BE2C (cell line): Measurements from ENCODE around the gene DRC7.
A peak's percentile ranks its signal among the peaks of the same experiment; 100 is the strongest.

ENCODE experiments used
- DNase-seq: peaks from one replicate; pipeline ENCODE4 v3.0.0-alpha.2; 2020
- H3K27me3 ChIP-seq: fragments of 250-450 bp; sonication (Bioruptor Pico); 2 replicates; pipeline ENCODE4 v1.5.1; 2020; ENCODE audit warnings: mild to moderate bottlenecking
- H3K36me3 ChIP-seq: fragments of 250-450 bp; sonication (Bioruptor Pico); 2 replicates; pipeline ENCODE4 v1.5.1; 2020; ENCODE audit warnings: mild to moderate bottlenecking
- H3K4me1 ChIP-seq: fragments of 250-450 bp; sonication (Bioruptor Pico); 2 replicates; pipeline ENCODE4 v1.5.1; 2020
- H3K4me3 ChIP-seq: 2 replicates; pipeline ENCODE4 v1.5.1; 2011; ENCODE audit warnings: low read depth, low read length
- H3K9me3 ChIP-seq: fragments of 250-450 bp; sonication (Bioruptor Pico); 2 replicates; pipeline ENCODE4 v1.5.1; 2020
- TF ChIP-seq, protein P1 (sequence below): IDR thresholded peaks from 2 replicates; pipeline ENCODE4 v1.5.1; 2012; ENCODE audit warnings: mild to moderate bottlenecking, low read depth, low read length

Gene DRC7

GRCh38 chr16:57663917-57664661 lies 30.5 kb upstream of the DRC7 start:
- TF ChIP-seq, protein P1, sequence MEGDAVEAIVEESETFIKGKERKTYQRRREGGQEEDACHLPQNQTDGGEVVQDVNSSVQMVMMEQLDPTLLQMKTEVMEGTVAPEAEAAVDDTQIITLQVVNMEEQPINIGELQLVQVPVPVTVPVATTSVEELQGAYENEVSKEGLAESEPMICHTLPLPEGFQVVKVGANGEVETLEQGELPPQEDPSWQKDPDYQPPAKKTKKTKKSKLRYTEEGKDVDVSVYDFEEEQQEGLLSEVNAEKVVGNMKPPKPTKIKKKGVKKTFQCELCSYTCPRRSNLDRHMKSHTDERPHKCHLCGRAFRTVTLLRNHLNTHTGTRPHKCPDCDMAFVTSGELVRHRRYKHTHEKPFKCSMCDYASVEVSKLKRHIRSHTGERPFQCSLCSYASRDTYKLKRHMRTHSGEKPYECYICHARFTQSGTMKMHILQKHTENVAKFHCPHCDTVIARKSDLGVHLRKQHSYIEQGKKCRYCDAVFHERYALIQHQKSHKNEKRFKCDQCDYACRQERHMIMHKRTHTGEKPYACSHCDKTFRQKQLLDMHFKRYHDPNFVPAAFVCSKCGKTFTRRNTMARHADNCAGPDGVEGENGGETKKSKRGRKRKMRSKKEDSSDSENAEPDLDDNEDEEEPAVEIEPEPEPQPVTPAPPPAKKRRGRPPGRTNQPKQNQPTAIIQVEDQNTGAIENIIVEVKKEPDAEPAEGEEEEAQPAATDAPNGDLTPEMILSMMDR: peak; percentile 26; the same call in 1 of the 2 replicates
- H3K27me3 ChIP-seq: no peaks in the 10 kb centered on the region
- H3K4me3 ChIP-seq: no peak overlapping the region
- no peaks in the 10 kb centered on the region for H3K36me3 ChIP-seq
- no peaks in the 10 kb centered on the region for H3K9me3 ChIP-seq
- no peak for DNase-seq
- H3K4me1 ChIP-seq: no peaks in the 10 kb centered on the region

DNA sequence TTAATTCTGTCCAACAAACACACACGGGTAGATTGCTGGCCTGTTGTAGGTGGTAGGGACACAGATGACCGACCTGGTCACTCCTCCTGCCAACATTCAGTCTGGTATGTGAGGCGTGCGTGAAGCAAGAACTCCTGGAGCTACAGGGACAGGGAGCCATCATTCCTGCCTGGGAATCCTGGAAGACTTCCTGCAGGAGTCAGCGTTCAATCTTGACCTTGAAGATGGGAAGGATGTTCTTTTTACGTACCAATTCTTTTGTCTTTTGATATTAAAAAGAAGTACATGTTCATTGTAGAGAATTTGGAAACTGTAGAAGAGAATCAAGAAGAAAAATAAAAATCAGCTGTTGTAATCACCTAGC lies 30.0 kb upstream of the DRC7 start:
- TF ChIP-seq, protein P1: no peak
- Histone ChIP-seq H3K9me3 (no peaks in the 10 kb centered on the region), H3K27me3 (no peaks in the 10 kb centered on the region), H3K36me3 (no peaks in the 10 kb centered on the region), H3K4me1 (no peaks in the 10 kb centered on the region), H3K4me3 (no peak overlapping the region)
- DNase-seq: no peak

GRCh38 chr16:57665541-57665940 lies 29.1 kb upstream of the DRC7 start:
- H3K4me1 ChIP-seq: no peaks in the 10 kb centered on the region
- TF ChIP-seq, protein P1: no peak
- H3K9me3 ChIP-seq: no peaks in the 10 kb centered on the region
- H3K27me3 ChIP-seq: no peaks in the 10 kb centered on the region
- H3K4me3 ChIP-seq: no peak overlapping the region
- H3K36me3 ChIP-seq: no peaks in the 10 kb centered on the region
- DNase-seq: no peak

DNA sequence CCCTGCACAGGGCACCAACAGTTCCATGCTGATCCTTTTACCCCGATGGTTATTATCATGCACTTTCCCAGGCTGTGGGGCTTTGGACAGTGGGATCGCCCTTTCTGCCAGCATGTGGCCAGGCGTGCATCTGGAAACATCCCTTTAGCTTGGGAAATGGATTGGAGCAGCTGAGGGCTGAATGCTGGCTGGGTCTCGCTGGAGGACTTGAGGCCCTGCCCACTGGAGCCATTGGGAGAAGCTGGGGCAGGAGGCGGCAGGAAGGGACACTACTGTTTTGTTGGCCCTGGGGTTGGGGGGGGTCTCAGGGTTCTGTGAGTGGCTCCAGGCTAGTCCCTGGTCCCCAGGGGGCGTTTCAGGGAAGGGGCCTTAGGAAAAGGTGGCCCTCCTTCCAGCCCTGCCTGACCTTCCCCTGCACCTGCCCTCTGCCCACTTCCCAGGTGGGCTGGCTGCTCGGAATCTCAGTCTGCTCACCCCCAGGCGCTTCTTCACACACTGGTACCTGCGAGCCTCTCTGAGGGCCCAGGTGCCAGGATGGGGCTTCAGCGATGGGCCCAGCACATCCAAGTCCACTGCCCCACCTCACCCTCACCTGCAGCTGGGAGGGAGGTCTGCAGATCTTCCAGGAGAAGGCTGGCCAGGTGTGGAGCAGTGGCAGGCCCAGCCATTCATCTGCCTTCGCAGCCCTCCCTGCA lies 28.1 kb upstream of the DRC7 start:
- no peaks in the 10 kb centered on the region for H3K9me3 ChIP-seq
- H3K27me3 ChIP-seq: no peaks in the 10 kb centered on the region
- TF ChIP-seq, protein P1: no peak
- no peak for DNase-seq
- no peaks in the 10 kb centered on the region for H3K4me1 ChIP-seq
- no peaks in the 10 kb centered on the region for H3K36me3 ChIP-seq
- no peak overlapping the region for H3K4me3 ChIP-seq

GRCh38 chr16:57667048-57667525 lies 27.5 kb upstream of the DRC7 start:
- H3K9me3 ChIP-seq: no peaks in the 10 kb centered on the region
- TF ChIP-seq, protein P1: no peak
- H3K36me3 ChIP-seq: no peaks in the 10 kb centered on the region
- H3K4me3 ChIP-seq: no peak overlapping the region
- no peaks in the 10 kb centered on the region for H3K27me3 ChIP-seq
- DNase-seq: no peak
- no peaks in the 10 kb centered on the region for H3K4me1 ChIP-seq

GRCh38 chr16:57667526-57668262 lies 26.9 kb upstream of the DRC7 start:
- TF ChIP-seq, protein P1: peak; percentile 20
- no peaks in the 10 kb centered on the region for H3K9me3 ChIP-seq
- no peak for DNase-seq
- H3K4me3 ChIP-seq: no peak overlapping the region
- H3K36me3 ChIP-seq: no peaks in the 10 kb centered on the region
- no peaks in the 10 kb centered on the region for H3K27me3 ChIP-seq
- H3K4me1 ChIP-seq: no peaks in the 10 kb centered on the region
